ENCODE measurements around the gene KASH5. TPM values are rescaled to one million over a fixed set of nuclear protein-coding genes. Genes with fewer than 3 reads are reported as not detected.

KASH5 gene
- total and polyA plus RNA-seq, 4 donors = 0.52 to 2.9 (median 1.5) TPM; not detected in 1

GRCh38 chr19:49408816-49409440 is 20.9 kb downstream of the KASH5 start:
- H3K4me3 ChIP-seq = no peak overlapping the region
- no peak overlapping the region for H3K9ac ChIP-seq (ENCODE audit: insufficient read depth in 1 of 2, low read length in 2 of 2)
- ATAC-seq (ENCODE audit: insufficient read depth, low FRiP score) = no peak
- TF ChIP-seq CTCF (IDR thresholded peaks at IDR 0.05; ENCODE audit: control extremely low read depth, extremely low read depth) = no peak
- no peaks in the 10 kb centered on the region for H3K27me3 ChIP-seq (ENCODE audit: control insufficient read depth in 3 of 3, insufficient read depth in 3 of 3, low read length in 2 of 3)
- peaks cover 0 to 8% (median 0%) of the 10 kb centered on the region in 5 donors for H3K4me1 ChIP-seq (ENCODE audit: control insufficient read depth in 5 of 5, insufficient read depth in 5 of 5, low read length in 5 of 5)
- DNase-seq = no peak
- H3K27ac ChIP-seq (ENCODE audit: low read depth in 1 of 2, low read length in 1 of 2) = no peak overlapping the region
- H3K36me3 ChIP-seq (ENCODE audit: control insufficient read depth in 4 of 4, insufficient read depth in 4 of 4, low read length in 4 of 4) = no peaks in the 10 kb centered on the region
- no peaks in the 10 kb centered on the region for H3K9me3 ChIP-seq (ENCODE audit: control insufficient read depth in 4 of 4, insufficient read depth in 3 of 4, low read length in 3 of 4)
- WGBS, 2 donors = 73 to 75% methylated on average over 8 of the region's 8 CpGs

GRCh38 chr19:49409441-49410029 is 21.5 kb downstream of the KASH5 start:
- Histone ChIP-seq H3K27me3 (ENCODE audit: control insufficient read depth in 3 of 3, insufficient read depth in 3 of 3, low read length in 2 of 3) (no peaks in the 10 kb centered on the region), H3K4me1 (ENCODE audit: control insufficient read depth in 5 of 5, insufficient read depth in 5 of 5, low read length in 5 of 5) (peaks cover 0 to 8% (median 0%) of the 10 kb centered on the region in 5 donors), H3K36me3 (ENCODE audit: control insufficient read depth in 4 of 4, insufficient read depth in 4 of 4, low read length in 4 of 4) (no peaks in the 10 kb centered on the region), H3K27ac (ENCODE audit: low read depth in 1 of 2, low read length in 1 of 2) (no peak overlapping the region), H3K9ac (ENCODE audit: insufficient read depth in 1 of 2, low read length in 2 of 2) (no peak overlapping the region), H3K9me3 (ENCODE audit: control insufficient read depth in 4 of 4, insufficient read depth in 3 of 4, low read length in 3 of 4) (no peaks in the 10 kb centered on the region), H3K4me3 (no peak overlapping the region)
- ATAC-seq (ENCODE audit: insufficient read depth, low FRiP score) = no peak
- no peak for DNase-seq
- 62 to 67% methylated on average over 5 of the region's 5 CpGs for WGBS, 2 donors
- TF ChIP-seq CTCF (IDR thresholded peaks at IDR 0.05; ENCODE audit: control extremely low read depth, extremely low read depth) = no peak

GRCh38 chr19:49411681-49412326 is 23.8 kb downstream of the KASH5 start:
- Histone ChIP-seq H3K27ac (ENCODE audit: low read depth in 1 of 2, low read length in 1 of 2) (no peak overlapping the region), H3K4me3 (no peak overlapping the region), H3K9ac (ENCODE audit: insufficient read depth in 1 of 2, low read length in 2 of 2) (no peak overlapping the region), H3K27me3 (ENCODE audit: control insufficient read depth in 3 of 3, insufficient read depth in 3 of 3, low read length in 2 of 3) (peaks cover 0 to 1% (median 0%) of the 10 kb centered on the region in 3 donors), H3K4me1 (ENCODE audit: control insufficient read depth in 5 of 5, insufficient read depth in 5 of 5, low read length in 5 of 5) (peaks cover 0 to 8% (median 0%) of the 10 kb centered on the region in 5 donors), H3K9me3 (ENCODE audit: control insufficient read depth in 4 of 4, insufficient read depth in 3 of 4, low read length in 3 of 4) (no peaks in the 10 kb centered on the region), H3K36me3 (ENCODE audit: control insufficient read depth in 4 of 4, insufficient read depth in 4 of 4, low read length in 4 of 4) (no peaks in the 10 kb centered on the region)
- TF ChIP-seq CTCF (IDR thresholded peaks at IDR 0.05; ENCODE audit: control extremely low read depth, extremely low read depth) = no peak
- ATAC-seq (ENCODE audit: insufficient read depth, low FRiP score) (no peak), DNase-seq (no peak)
- WGBS, 2 donors = 78 to 85% methylated on average over 3 of the region's 3 CpGs

All from lung (tissue), 12 donors.